ENCODE measurements around the gene NFIB. TPM values are rescaled to one million over a fixed set of nuclear protein-coding genes. Genes with fewer than 3 reads are reported as not detected.

NFIB gene
- polyA plus RNA-seq, 1 of the 3 experiments (the other 2 are of a cell fraction): 9.2 TPM

DNA sequence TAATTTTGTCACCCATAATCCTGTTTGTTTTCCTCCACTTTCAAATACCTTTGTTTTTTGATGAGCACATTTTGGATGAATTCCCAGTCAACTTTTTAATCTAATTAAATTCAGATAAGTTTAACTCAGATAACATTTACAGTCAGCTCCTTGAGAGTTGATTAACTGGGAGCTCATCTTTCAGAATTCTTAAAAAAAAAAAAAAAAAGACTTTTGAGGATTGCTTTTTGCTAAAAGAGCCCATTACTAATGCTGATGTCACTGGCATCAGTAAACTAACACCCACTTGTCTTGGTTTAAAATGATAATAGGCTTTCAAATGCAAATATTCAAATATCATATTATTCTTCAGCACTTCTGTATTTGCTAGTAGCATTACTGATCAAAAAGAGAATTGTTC, 47.1 kb upstream of the NFIB start:
- Histone ChIP-seq H2AFZ (ENCODE audit: low read depth) (no peak overlapping the region), H3K9me2 (no peaks in the 10 kb centered on the region), H3K9ac (no peak overlapping the region), H4K20me1 (ENCODE audit: insufficient read depth) (no peaks in the 10 kb centered on the region), H3K36me3 (replicated peaks in 1 of 2; ENCODE audit: control insufficient read depth in 1 of 2, insufficient read depth in 2 of 2, low read length in 1 of 2) (no peaks in the 10 kb centered on the region), H3K79me2 (ENCODE audit: insufficient read depth) (no peaks in the 10 kb centered on the region), H3K27me3 (ENCODE audit: insufficient read depth) (no peaks in the 10 kb centered on the region), H3F3A (replicated peaks; ENCODE audit: insufficient read depth) (no peaks in the 10 kb centered on the region), H3K4me1 (ENCODE audit: control insufficient read depth in 1 of 2, insufficient read depth in 2 of 2, low read depth in 1 of 2, low read length in 1 of 2) (peaks cover 2 to 5% of the 10 kb centered on the region in 2 experiments; a peak in 2 of 4 replicates), H3K4me2 (no peak overlapping the region), H3K27ac (ENCODE audit: low read depth in 2 of 2, low read length in 1 of 2) (no peak overlapping the region), H3K4me3 (ENCODE audit: low read depth in 2 of 2, low read length in 1 of 2) (no peak overlapping the region), H3K9me3 (no peaks in the 10 kb centered on the region)
- TF ChIP-seq CHD2 (IDR thresholded peaks at IDR 0.05; ENCODE audit: low read length, partially characterized antibody): no peak
- TF ChIP-seq ELF1 (IDR thresholded peaks at IDR 0.05): no peak
- TF ChIP-seq, protein P1, sequence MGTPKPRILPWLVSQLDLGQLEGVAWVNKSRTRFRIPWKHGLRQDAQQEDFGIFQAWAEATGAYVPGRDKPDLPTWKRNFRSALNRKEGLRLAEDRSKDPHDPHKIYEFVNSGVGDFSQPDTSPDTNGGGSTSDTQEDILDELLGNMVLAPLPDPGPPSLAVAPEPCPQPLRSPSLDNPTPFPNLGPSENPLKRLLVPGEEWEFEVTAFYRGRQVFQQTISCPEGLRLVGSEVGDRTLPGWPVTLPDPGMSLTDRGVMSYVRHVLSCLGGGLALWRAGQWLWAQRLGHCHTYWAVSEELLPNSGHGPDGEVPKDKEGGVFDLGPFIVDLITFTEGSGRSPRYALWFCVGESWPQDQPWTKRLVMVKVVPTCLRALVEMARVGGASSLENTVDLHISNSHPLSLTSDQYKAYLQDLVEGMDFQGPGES (IDR thresholded peaks at IDR 0.05; ENCODE audit: low read depth, low read length): no peak
- TF ChIP-seq FOXM1 (IDR thresholded peaks at IDR 0.05; ENCODE audit: low read depth): no peak
- no peak for TF ChIP-seq MEF2A (IDR thresholded peaks at IDR 0.05; ENCODE audit: borderline replicate concordance, low read depth)
- TF ChIP-seq TEAD4 (IDR thresholded peaks at IDR 0.05; ENCODE audit: borderline replicate concordance, insufficient read depth): no peak
- TF ChIP-seq EP300 (IDR thresholded peaks at IDR 0.05; ENCODE audit: borderline replicate concordance in 1 of 2, low read depth in 1 of 2, low read length in 1 of 2): no peak
- TF ChIP-seq RXRA (IDR thresholded peaks at IDR 0.05; ENCODE audit: borderline replicate concordance, low read depth): no peak
- no peak for TF ChIP-seq GATA2 (CRISPR knock-in tag; IDR thresholded peaks at IDR 0.05)
- no peak for TF ChIP-seq EZH2phosphoT487 (IDR thresholded peaks at IDR 0.05; ENCODE audit: borderline replicate concordance, low read depth)
- TF ChIP-seq POLR2AphosphoS5 (IDR thresholded peaks at IDR 0.05; ENCODE audit: low read depth, low read length): no peak
- TF ChIP-seq MXI1 (IDR thresholded peaks at IDR 0.05; ENCODE audit: low read depth, low read length): no peak
- TF ChIP-seq, protein P2, sequence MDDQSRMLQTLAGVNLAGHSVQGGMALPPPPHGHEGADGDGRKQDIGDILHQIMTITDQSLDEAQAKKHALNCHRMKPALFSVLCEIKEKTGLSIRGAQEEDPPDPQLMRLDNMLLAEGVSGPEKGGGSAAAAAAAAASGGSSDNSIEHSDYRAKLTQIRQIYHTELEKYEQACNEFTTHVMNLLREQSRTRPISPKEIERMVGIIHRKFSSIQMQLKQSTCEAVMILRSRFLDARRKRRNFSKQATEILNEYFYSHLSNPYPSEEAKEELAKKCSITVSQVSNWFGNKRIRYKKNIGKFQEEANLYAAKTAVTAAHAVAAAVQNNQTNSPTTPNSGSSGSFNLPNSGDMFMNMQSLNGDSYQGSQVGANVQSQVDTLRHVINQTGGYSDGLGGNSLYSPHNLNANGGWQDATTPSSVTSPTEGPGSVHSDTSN (IDR thresholded peaks at IDR 0.05): no peak
- TF ChIP-seq TAF1 (IDR thresholded peaks at IDR 0.05; ENCODE audit: borderline replicate concordance, low read depth, low read length): no peak
- TF ChIP-seq, protein P3, sequence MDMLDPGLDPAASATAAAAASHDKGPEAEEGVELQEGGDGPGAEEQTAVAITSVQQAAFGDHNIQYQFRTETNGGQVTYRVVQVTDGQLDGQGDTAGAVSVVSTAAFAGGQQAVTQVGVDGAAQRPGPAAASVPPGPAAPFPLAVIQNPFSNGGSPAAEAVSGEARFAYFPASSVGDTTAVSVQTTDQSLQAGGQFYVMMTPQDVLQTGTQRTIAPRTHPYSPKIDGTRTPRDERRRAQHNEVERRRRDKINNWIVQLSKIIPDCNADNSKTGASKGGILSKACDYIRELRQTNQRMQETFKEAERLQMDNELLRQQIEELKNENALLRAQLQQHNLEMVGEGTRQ (IDR thresholded peaks at IDR 0.05; ENCODE audit: borderline replicate concordance, low read depth, low read length): no peak
- TF ChIP-seq TCF12 (IDR thresholded peaks at IDR 0.05): no peak
- no peak for TF ChIP-seq RCOR1 (IDR thresholded peaks at IDR 0.05; ENCODE audit: low read length)
- POLR2A ChIA-PET: no interaction called here
- DNase-seq: no peak
- CTCF ChIA-PET: interaction anchor here (1.0 to 2.6 kb wide), 2 partner anchors 8 to 11 kb away, joined by 3 to 28 read pairs; no protein-coding TSS in a partner anchor

Measured in SK-N-SH (cell line).